Measurements from ENCODE around the gene FHIT.

- TF ChIP-seq POLR2A (IDR thresholded peaks at IDR 0.05; ENCODE audit: low read depth, low read length) (no peak), TAF1 (IDR thresholded peaks at IDR 0.05; ENCODE audit: borderline replicate concordance, low read depth, low read length) (no peak)
These were observed 1400.8 kb downstream of the FHIT start for GRCh38 chr3:59850417-59850816.

All from GM12892 (cell line).